HEK293 (cell line): Measurements from ENCODE around the gene GALNT6.
A peak's percentile ranks its signal among the peaks of the same experiment; 100 is the strongest.

ENCODE experiments used
- CTCF ChIA-PET: fragments of 350-600 bp; formaldehyde crosslinking; extraction: SDS; loops from one replicate; lab custom pipeline; 2021; ENCODE audit warnings: antibody characterized with exemption; lab: Yijun Ruan, JAX
- POLR2A ChIA-PET: fragments of 300-600 bp; formaldehyde crosslinking; extraction: SDS; loops from one replicate; lab custom pipeline; 2020; ENCODE audit warnings: antibody characterized with exemption, inconsistent platforms; lab: Yijun Ruan, JAX
- H3K27ac ChIP-seq: fragments of 200-500 bp; sonication (Bioruptor generic); 2 replicates; pipeline ENCODE4 v1.5.1; 2014; ENCODE audit warnings: low read depth, low read length, control low read depth, inconsistent platforms; ENCODE audit errors: extremely low read depth
- H3K36me3 ChIP-seq, 2 experiments: fragments of 200-500 bp in 1 of 2; sonication (Bioruptor generic) in 1 of 2; 1 replicate in 1 of 2; 2 replicates in 1 of 2; pipeline ENCODE4 v1.5.1; 2014 to 2017; ENCODE audit warnings: inconsistent platforms in 2 of 2, low read length in 2 of 2; ENCODE audit not compliant: control insufficient read depth in 2 of 2, insufficient read depth in 1 of 2
- H3K4me1 ChIP-seq: fragments of 200-500 bp; sonication (Bioruptor generic); 2 replicates; pipeline ENCODE4 v1.5.1; 2014; ENCODE audit warnings: mild to moderate bottlenecking, low read length, inconsistent platforms; ENCODE audit not compliant: control insufficient read depth, insufficient read depth
- H3K4me3 ChIP-seq: 2 replicates; pipeline ENCODE4 v1.5.1; 2011; ENCODE audit warnings: low read depth, mild to moderate bottlenecking, control low read depth, low read length, moderate library complexity
- H3K9me3 ChIP-seq: fragments of 200-500 bp; sonication (Bioruptor generic); 2 replicates; pipeline ENCODE4 v1.5.1; 2014; ENCODE audit warnings: low read depth, low read length, inconsistent platforms; ENCODE audit not compliant: control insufficient read depth, insufficient read depth
- EGR2 ChIP-seq: fragments of 450-650 bp; formaldehyde crosslinking; IDR thresholded peaks from 2 replicates; pipeline ENCODE4 v1.5.1; 2016; ENCODE audit warnings: low read depth, missing biosample characterization, missing genetic modification characterization
- KLF9 ChIP-seq: fragments of 450-650 bp; formaldehyde crosslinking; IDR thresholded peaks from 2 replicates; pipeline ENCODE4 v1.5.1; 2016; ENCODE audit warnings: missing biosample characterization, missing genetic modification characterization, low read depth
- RBAK ChIP-seq: fragments of 450-650 bp; formaldehyde crosslinking; IDR thresholded peaks from 2 replicates; pipeline ENCODE4 v1.5.1; 2016; ENCODE audit warnings: missing biosample characterization, missing genetic modification characterization
- SCRT1 ChIP-seq: fragments of 450-650 bp; formaldehyde crosslinking; IDR thresholded peaks from 2 replicates; pipeline ENCODE4 v1.5.1; 2016; ENCODE audit warnings: missing biosample characterization, missing genetic modification characterization, borderline replicate concordance
- SP7 ChIP-seq: fragments of 450-650 bp; formaldehyde crosslinking; IDR thresholded peaks from 2 replicates; pipeline ENCODE4 v1.5.1; 2016; ENCODE audit warnings: missing biosample characterization, missing genetic modification characterization
- WT1 ChIP-seq: fragments of 450-650 bp; formaldehyde crosslinking; IDR thresholded peaks from 2 replicates; pipeline ENCODE4 v1.5.1; 2016; ENCODE audit warnings: missing biosample characterization, missing genetic modification characterization
- YY1 ChIP-seq: fragments of 450-650 bp; formaldehyde crosslinking; IDR thresholded peaks from 2 replicates; pipeline ENCODE4 v1.5.1; 2018; ENCODE audit warnings: missing biosample characterization, missing genetic modification characterization
- ZBTB1 ChIP-seq: fragments of 450-650 bp; formaldehyde crosslinking; IDR thresholded peaks from 2 replicates; pipeline ENCODE4 v1.5.1; 2016; ENCODE audit warnings: missing biosample characterization, missing genetic modification characterization
- ZBTB20 ChIP-seq: fragments of 450-650 bp; formaldehyde crosslinking; IDR thresholded peaks from 2 replicates; pipeline ENCODE4 v1.5.1; 2016; ENCODE audit warnings: missing biosample characterization, missing genetic modification characterization
- ZFHX2 ChIP-seq: fragments of 450-650 bp; formaldehyde crosslinking; conservative IDR thresholded peaks from 2 replicates; pipeline ENCODE4 v1.5.1; 2016; ENCODE audit warnings: missing biosample characterization, missing genetic modification characterization
- ZFP69B ChIP-seq: fragments of 450-650 bp; formaldehyde crosslinking; IDR thresholded peaks from 2 replicates; pipeline ENCODE4 v1.5.1; 2016; ENCODE audit warnings: missing biosample characterization, missing genetic modification characterization
- ZNF10 ChIP-seq: fragments of 450-650 bp; formaldehyde crosslinking; IDR thresholded peaks from 2 replicates; pipeline ENCODE4 v1.5.1; 2017; ENCODE audit warnings: missing biosample characterization, missing genetic modification characterization
- ZNF155 ChIP-seq: fragments of 450-650 bp; formaldehyde crosslinking; IDR thresholded peaks from 2 replicates; pipeline ENCODE4 v1.5.1; 2016; ENCODE audit warnings: missing biosample characterization, missing genetic modification characterization
- ZNF169 ChIP-seq: fragments of 450-650 bp; formaldehyde crosslinking; IDR thresholded peaks from 2 replicates; pipeline ENCODE4 v1.5.1; 2016; ENCODE audit warnings: missing biosample characterization, missing genetic modification characterization
- ZNF23 ChIP-seq: fragments of 450-650 bp; formaldehyde crosslinking; IDR thresholded peaks from 2 replicates; pipeline ENCODE4 v1.5.1; 2016; ENCODE audit warnings: missing biosample characterization, missing genetic modification characterization, borderline replicate concordance
- ZNF24 ChIP-seq: fragments of 450-650 bp; formaldehyde crosslinking; IDR thresholded peaks from 2 replicates; pipeline ENCODE4 v1.5.1; 2016; ENCODE audit warnings: missing biosample characterization, missing genetic modification characterization
- ZNF266 ChIP-seq: fragments of 450-650 bp; formaldehyde crosslinking; IDR thresholded peaks from 2 replicates; pipeline ENCODE4 v1.5.1; 2016; ENCODE audit warnings: missing biosample characterization, missing genetic modification characterization, low read depth
- ZNF335 ChIP-seq: fragments of 450-650 bp; formaldehyde crosslinking; conservative IDR thresholded peaks from 2 replicates; pipeline ENCODE4 v1.5.1; 2016; ENCODE audit warnings: missing biosample characterization, missing genetic modification characterization
- ZNF354C ChIP-seq: fragments of 450-650 bp; formaldehyde crosslinking; IDR thresholded peaks from 2 replicates; pipeline ENCODE4 v1.5.1; 2016; ENCODE audit warnings: missing biosample characterization, missing genetic modification characterization, low read depth, borderline replicate concordance
- ZNF548 ChIP-seq: fragments of 450-650 bp; formaldehyde crosslinking; IDR thresholded peaks from 2 replicates; pipeline ENCODE4 v1.5.1; 2016; ENCODE audit warnings: missing biosample characterization, missing genetic modification characterization
- ZNF664 ChIP-seq: fragments of 450-650 bp; formaldehyde crosslinking; IDR thresholded peaks from 2 replicates; pipeline ENCODE4 v1.5.1; 2016; ENCODE audit warnings: missing biosample characterization, missing genetic modification characterization
- ZNF791 ChIP-seq: fragments of 450-650 bp; formaldehyde crosslinking; IDR thresholded peaks from 2 replicates; pipeline ENCODE4 v1.5.1; 2016; ENCODE audit warnings: missing biosample characterization, missing genetic modification characterization
- ZNF837 ChIP-seq: fragments of 450-650 bp; formaldehyde crosslinking; IDR thresholded peaks from 2 replicates; pipeline ENCODE4 v1.5.1; 2016; ENCODE audit warnings: missing biosample characterization, missing genetic modification characterization
- TF ChIP-seq, protein P1 (sequence below): fragments of 450-650 bp; formaldehyde crosslinking; IDR thresholded peaks from 2 replicates; pipeline ENCODE4 v1.5.1; 2016; ENCODE audit warnings: missing biosample characterization, missing genetic modification characterization
- TF ChIP-seq, protein P2 (sequence below): fragments of 450-650 bp; formaldehyde crosslinking; IDR thresholded peaks from 2 replicates; pipeline ENCODE4 v1.5.1; 2016; ENCODE audit warnings: missing biosample characterization, missing genetic modification characterization

The GALNT6 gene

DNA sequence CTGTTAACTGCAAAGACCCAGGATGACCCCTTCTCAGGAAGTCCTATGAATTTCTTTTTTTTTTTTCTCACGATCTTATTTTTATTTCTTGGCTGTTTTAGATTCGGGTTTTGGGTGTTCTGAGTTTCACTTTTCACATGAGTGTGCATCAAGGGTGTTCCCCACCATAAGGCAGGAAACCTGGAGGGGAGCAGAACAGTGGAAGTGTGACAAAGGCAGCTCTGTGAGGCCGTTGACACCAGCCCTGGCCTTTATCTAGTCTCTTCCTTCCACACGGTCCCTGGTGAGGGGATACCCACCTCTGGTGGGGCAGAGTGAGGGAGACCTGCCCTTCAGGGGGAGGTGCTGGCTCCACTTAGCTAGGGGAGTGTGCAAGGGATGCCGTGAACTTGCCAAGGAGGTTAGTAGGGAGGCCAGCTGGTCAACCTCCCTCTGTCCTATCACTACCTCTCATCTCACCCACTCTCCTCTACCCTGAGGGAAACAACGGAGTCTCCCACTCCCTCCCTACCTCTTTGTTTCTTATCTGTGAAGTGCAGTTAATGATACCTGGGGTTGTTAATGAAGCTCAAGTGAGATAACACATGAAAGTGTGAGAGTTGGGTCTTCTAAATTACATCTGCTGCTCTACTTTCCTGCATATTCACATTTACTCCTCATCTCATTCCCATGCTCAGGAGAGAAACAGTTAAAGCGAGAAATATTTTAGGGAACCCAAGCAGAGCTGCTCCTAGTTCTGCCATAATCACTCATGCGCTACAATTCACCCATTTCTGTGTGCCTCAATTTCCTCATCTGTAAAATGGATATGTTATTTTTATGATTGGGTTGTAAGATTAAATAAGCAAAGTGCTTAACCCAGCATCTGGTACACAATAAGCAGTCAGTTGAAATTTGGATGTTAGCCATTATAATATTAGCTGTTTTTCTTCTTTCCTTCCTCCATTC, 4.4 kb upstream of the GALNT6 start:
- H3K9me3 ChIP-seq = no peaks in the 10 kb centered on the region
- H3K4me3 ChIP-seq = no peak overlapping the region
- TF ChIP-seq EGR2 (tag by site-specific recombination) (peak; percentile 95), SP7 (tag by site-specific recombination) (0 out of 2 replicates have a peak, but pooled peaks have one; percentile 23), ZFHX2 (peak; percentile 79), WT1 (peak; percentile 50; the same call in 1 of the 2 replicates), ZNF791 (tag by site-specific recombination) (no peak), ZBTB20 (tag by site-specific recombination) (no peak)
- ChIA-PET CTCF (interaction anchor here (1.4 kb wide), 1 partner anchor 25 kb away, joined by 4 read pairs; no protein-coding TSS in a partner anchor), POLR2A (no interaction called here)
- H3K36me3 ChIP-seq = no peaks in the 10 kb centered on the region
- H3K4me1 ChIP-seq = peaks cover 3% of the 10 kb centered on the region; the same call in 1 of the 2 replicates
- H3K27ac ChIP-seq = no peak overlapping the region

DNA sequence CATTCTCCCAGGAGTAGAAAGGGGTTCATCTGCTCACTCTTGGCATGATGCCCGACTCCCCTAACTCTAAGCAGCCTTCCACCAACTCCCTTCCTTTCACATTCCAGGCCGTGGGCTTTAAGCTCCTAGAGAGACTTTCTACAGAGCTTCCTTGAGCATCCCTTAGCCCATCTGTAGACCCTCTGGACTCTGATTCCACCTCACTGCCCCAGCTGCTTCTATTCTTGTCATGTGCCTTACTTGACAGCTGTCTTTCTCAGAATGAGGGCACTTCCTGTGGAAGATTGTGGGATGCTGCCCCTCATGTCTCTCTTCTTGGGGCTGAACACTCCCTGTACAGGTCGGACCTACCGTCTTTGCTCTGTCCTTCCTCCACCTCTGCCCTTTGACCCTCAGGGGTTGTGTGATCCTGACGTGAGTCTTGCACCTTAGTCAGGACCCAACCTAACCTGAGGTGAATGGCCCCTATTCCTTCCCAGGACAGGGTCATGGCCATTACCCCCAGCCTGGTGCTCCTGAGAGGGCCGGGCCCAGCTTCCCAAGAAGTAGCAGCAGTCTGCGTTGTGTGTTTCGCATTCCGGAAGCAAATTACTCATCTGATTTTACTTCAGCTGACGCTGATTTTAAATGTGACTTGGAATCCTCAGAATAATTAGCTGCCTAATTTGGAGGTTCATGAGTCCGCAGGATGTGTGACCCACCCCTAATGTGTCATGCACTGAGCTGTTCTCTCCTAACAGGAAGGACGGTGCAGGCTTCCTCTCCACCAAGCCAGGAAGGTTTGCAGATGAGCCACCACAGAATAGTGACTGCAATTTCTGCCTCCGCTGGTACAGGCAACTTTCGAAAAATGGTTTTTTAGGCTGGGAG, 2.7 kb upstream of the GALNT6 start:
- Histone ChIP-seq H3K9me3 (no peaks in the 10 kb centered on the region), H3K4me3 (no peak overlapping the region), H3K27ac (no peak overlapping the region), H3K4me1 (peaks cover 3% of the 10 kb centered on the region; the same call in 1 of the 2 replicates), H3K36me3 (no peaks in the 10 kb centered on the region)
- no peak for TF ChIP-seq RBAK (tag by site-specific recombination)
- no peak for TF ChIP-seq ZFP69B (tag by site-specific recombination)
- no peak for TF ChIP-seq ZFHX2
- TF ChIP-seq, protein P1, sequence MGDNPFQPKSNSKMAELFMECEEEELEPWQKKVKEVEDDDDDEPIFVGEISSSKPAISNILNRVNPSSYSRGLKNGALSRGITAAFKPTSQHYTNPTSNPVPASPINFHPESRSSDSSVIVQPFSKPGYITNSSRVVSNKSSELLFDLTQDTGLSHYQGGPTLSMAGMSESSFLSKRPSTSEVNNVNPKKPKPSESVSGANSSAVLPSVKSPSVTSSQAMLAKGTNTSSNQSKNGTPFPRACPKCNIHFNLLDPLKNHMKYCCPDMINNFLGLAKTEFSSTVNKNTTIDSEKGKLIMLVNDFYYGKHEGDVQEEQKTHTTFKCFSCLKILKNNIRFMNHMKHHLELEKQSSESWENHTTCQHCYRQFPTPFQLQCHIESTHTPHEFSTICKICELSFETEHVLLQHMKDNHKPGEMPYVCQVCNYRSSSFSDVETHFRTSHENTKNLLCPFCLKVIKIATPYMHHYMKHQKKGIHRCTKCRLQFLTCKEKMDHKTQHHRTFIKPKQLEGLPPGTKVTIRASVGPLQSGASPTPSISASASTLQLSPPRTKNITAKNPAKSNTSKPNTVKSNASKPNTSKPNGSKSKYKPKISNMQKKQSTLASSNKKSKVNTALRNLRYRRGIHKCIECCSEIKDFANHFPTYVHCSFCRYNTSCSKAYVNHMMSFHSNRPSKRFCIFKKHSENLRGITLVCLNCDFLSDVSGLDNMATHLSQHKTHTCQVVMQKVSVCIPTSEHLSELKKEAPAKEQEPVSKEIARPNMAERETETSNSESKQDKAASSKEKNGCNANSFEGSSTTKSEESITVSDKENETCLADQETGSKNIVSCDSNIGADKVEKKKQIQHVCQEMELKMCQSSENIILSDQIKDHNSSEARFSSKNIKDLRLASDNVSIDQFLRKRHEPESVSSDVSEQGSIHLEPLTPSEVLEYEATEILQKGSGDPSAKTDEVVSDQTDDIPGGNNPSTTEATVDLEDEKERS (tag by site-specific recombination) = no peak
- TF ChIP-seq ZNF169 (tag by site-specific recombination) = no peak
- no peak for TF ChIP-seq ZNF266 (tag by site-specific recombination)
- TF ChIP-seq ZNF548 = no peak
- no peak for TF ChIP-seq ZNF664
- TF ChIP-seq, protein P2, sequence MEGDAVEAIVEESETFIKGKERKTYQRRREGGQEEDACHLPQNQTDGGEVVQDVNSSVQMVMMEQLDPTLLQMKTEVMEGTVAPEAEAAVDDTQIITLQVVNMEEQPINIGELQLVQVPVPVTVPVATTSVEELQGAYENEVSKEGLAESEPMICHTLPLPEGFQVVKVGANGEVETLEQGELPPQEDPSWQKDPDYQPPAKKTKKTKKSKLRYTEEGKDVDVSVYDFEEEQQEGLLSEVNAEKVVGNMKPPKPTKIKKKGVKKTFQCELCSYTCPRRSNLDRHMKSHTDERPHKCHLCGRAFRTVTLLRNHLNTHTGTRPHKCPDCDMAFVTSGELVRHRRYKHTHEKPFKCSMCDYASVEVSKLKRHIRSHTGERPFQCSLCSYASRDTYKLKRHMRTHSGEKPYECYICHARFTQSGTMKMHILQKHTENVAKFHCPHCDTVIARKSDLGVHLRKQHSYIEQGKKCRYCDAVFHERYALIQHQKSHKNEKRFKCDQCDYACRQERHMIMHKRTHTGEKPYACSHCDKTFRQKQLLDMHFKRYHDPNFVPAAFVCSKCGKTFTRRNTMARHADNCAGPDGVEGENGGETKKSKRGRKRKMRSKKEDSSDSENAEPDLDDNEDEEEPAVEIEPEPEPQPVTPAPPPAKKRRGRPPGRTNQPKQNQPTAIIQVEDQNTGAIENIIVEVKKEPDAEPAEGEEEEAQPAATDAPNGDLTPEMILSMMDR (tag by site-specific recombination) = no peak
- no peak for TF ChIP-seq ZNF155 (tag by site-specific recombination)
- no peak for TF ChIP-seq KLF9 (tag by site-specific recombination)
- TF ChIP-seq ZBTB1 = no peak
- no peak for TF ChIP-seq YY1
- no peak for TF ChIP-seq ZNF335
- no peak for TF ChIP-seq ZNF10 (tag by site-specific recombination)
- TF ChIP-seq ZNF354C = no peak
- TF ChIP-seq ZNF23 (tag by site-specific recombination) = no peak
- no peak for TF ChIP-seq ZNF24 (tag by site-specific recombination)
- TF ChIP-seq SCRT1 = no peak
- TF ChIP-seq ZNF837 (tag by site-specific recombination) = no peak
- ChIA-PET POLR2A (no interaction called here), CTCF (no interaction called here)
